HG03442 (cell line): Measurements from ENCODE around the gene LGALS9.

Source experiments
- ATAC-seq: cut with Tn5 transposase; IDR thresholded peaks from one replicate; pipeline ENCODE4 v1.9.1; 2021; ENCODE audit warnings: mild to moderate bottlenecking, moderate library complexity; ENCODE audit not compliant: unreplicated experiment

LGALS9 gene

DNA sequence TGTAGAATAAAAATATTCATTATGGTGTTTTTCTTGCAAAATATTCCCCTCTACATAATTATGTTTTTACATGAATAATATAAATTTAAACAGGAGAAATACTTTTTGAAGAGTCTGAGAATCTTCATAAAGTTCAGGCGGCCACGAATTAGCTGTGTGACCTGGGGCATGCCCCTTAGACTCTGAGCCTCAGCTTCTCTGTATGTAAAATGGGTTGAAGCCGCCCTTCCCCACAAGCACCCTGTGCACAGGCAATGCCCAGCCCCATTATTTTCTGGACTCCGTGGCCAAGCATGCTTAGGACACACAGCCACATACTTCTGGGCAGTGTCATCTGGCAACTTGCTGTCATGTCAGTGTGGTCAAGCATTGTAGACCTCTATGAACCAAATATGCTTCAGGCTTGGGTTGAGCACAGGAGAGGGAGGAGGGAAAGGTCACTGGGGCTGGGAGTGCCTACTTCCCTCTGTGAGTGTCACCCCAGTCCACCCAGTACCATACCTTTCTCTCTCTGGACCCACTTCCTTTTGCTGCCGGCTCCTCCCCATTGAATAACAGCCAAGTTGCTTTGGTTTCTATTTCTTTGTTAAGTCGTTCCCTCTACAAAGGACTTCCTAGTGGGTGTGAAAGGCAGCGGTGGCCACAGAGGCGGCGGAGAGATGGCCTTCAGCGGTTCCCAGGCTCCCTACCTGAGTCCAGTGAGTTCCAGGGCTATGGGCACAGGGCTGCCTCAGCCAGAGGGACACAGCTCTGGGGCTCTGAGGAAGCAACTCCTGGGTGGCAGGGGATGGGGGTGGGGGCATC lies at the start of gene LGALS9:
TSS of gene LGALS9 (plus strand) at position 582 of the 804 bp plus-strand sequence. CDS start at position 660, 78 bp downstream.
- ATAC-seq = peak; percentile 56

DNA sequence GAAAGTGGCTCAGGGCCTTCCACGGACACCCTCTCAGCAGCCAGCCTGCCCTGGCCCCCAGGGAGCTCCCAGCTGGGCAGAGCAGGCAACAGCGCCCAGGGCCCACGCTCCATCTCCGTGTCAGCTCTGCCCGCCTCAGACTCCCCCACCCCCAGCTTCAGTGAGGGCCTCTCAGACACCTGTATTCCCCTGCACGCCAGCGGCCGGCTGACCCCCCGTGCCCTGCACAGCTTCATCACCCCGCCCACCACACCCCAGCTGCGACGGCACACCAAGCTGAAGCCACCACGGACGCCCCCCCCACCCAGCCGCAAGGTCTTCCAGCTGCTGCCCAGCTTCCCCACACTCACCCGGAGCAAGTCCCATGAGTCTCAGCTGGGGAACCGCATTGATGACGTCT lies 48.3 kb upstream of the LGALS9 start:
- ATAC-seq = no peak

DNA sequence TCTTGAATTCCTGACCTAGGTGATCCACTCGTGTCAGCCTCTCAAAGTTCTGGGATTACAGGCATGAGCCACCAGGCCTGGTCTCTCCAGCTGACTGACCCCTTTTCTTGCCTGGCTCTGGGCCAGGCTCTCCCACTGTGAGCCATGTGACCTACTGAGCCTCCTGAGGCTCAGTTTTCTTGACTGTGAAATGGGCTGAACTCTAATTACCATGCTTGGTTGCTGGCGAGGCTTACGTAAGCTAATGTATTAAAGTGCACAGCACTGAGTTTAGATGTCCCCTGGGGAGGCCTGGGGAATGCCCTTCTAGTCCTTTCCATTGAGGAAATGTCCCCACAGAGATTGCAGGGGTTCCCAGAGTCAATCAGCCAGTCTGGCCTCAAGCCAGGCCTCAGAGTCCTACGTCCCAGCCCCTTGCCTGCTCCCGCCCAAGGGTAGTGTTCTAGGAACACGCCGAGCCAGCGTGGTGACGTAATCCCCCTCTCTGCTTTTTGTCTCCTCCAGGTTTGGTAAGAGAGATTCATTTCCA lies 45.8 kb upstream of the LGALS9 start:
- ATAC-seq = no peak

DNA sequence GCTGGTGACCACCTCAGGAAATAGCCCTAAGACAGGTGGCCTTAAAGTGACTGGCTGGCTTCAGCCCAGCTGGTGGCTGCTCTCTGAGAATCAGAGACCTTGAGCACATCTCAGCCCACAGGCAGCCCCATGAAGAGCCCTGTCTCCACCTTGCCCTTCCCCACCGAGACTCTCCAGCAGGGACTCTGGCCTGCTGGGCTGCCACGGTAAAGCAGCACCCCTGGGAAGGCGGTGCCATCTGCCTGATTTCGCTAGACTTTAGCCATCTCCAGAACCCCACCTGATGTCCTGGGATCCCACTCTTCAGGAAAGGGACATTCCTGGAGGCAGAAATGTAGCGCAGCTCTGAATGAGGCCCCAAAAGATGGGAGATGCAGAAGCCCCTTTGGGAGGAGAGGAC lies 45.2 kb upstream of the LGALS9 start:
- ATAC-seq = no peak

DNA sequence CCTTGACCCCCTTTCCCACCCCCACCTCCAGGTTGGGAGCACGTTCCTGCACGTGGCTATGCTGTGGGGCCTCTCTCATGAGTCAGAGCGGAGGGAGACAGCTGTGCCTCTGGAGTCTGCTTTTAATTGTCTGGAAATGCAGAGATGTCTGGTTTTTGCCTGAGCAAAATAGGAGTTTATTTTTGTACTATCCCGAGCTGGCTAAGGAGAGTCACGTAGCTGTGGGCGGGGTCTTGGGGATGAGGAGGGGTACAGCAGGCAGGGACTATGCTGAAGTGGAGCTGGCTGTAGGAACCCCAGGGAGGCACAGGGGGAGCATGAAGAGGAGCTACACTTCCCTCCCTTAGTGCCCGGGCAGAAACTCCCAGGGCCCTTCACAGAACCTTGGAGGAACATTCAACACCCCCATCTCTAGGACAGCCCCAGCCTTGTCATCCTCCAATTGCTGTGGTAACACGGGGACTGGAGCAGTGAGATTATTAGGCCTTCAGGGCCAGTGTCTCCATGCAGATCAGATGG lies 44.7 kb upstream of the LGALS9 start:
- no peak for ATAC-seq

DNA sequence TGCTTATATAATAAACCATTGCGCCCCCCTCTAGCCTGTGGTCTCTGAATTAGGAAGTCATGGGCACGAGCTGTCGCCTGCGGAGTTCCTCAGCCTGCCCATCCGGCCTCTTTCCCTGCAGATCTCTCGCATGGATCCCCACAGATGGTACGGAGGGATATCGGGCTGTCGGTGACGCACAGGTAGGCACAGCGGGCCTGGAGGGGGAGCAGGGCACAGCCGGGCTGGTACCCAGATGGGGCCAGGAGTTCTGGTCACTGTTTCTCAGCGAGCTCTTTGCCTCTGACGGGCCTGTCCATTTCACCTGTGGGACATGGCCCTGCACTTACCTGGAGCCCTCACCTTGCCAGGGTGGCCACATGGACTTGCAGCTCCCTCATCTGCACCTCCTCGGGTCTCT lies 42.6 kb upstream of the LGALS9 start:
- ATAC-seq = no peak

DNA sequence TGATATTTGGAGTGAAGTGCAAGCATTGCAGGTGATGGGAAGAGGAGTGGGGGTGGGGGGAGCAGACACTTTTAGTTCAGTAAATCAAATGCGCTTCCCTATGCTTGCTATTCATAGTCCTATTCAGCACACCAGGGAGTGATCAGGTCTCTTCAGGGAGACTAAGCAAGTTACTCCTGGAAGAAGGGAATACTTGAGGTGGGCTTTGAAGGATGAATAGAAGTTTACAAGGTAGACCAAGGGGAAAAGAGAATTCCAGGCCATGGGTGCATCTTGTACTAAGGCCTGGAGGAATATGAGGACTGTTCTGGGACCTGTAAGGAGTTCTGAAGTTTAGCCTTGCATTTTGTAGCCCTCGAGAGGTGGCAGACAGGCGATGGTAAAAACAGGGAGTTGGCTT lies 40.1 kb upstream of the LGALS9 start:
- ATAC-seq = no peak

DNA sequence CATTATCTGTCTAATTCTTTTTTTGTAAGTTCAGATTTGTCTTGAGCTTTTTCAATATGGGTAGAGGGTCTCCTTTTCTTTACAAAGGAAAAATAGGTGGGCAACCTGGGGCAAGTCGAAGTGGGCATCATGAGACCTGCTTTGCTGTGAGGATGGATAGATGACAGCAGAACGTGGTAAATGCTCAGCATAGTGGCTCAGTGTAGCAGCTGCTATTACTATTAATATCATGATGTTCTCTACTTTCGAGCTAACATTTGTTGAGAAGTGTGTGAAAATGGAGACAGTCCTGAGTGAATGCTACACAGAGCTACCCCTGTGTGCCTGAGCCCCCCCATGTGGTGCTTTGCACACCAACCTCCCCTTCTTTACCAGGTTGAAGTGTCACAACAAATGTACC lies 39.0 kb upstream of the LGALS9 start:
- no peak for ATAC-seq

DNA sequence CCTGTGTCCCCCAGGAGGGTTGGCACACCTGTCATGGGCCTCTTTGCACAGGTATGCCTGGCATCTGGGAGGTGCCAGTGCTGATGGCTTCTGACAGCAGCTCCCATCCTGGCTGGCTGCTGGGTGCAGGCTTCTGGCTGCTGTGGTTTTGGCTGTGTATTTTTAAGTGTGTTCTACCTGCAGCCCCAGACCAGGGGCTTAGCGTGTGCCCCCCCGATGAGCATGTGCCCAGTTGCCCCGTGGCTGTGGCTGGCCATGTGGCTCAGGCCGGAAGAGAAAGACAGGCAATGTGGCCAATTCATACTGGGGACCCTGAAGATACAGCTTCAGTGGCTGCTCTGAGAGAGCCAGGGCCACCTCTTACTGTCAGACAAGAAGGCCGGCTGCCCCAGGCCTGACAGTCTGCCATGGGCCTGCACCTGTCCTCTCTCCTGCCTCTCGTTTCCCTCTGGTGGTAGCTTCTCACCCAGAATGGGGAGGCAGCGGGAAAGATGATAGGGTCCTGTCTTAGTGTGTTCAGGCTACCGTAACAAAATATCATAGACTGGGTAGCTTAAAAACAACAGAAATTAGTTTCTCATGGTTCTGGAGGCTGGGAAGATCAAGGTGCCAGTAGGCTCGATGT lies 37.6 kb upstream of the LGALS9 start:
- ATAC-seq = no peak

DNA sequence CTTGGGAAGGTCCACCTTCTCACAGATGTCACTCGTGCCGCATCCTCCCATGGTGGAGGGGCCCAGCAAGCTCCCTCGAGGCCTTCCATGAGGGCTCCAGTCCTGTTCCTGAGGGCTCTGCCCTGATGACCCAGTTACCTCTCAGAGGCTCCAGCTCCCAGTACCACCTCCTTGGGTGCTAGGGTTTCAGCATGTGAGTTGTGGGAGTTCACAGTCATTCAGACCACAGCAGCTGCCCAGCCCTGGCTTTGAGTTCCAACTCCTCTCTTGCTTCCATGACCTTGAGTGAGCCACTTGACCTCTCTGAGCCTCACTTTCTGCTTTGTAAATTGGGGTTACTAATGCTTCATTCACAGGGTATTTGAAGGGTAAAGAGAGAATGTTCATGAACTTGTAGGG lies 37.1 kb upstream of the LGALS9 start:
- no peak for ATAC-seq

DNA sequence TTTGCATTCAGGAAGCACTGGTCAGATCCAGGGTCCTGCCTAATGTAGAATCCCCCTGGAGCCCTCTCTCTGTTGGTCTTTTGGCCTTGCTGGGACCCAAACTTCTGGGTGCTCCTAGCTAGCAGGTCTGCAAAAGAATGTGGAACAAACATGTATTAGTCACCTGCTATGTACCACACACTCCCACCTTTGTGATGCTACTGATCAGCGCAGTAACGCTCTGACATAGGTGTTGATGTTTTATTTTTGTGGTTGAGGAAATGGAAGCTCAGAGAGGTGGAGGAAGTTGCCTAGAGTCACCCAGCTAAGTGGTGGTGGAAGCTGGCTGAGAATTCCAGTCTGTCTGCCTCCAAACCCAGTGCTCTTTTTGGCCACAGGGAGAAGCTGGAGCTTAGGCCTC lies 35.8 kb upstream of the LGALS9 start:
- no peak for ATAC-seq

DNA sequence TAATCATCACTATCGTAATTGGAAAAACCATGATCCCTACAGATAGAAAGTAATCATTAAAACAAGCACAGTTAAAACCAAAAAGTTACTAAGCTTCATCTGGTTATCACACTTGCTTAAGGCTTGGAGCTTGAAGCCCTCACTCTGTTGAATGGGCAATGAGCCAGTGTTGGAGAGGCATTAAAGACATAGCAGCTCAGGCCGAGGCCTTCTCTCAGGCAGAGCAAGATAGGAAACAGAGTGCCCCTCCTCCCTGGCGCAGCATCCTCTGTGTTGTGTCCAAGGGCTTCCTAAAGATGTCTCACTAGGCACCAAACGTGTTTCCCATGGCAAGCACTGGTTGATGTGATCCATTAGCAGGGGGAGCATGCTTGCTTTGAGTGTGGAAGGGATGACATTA lies 34.9 kb upstream of the LGALS9 start:
- ATAC-seq = no peak

DNA sequence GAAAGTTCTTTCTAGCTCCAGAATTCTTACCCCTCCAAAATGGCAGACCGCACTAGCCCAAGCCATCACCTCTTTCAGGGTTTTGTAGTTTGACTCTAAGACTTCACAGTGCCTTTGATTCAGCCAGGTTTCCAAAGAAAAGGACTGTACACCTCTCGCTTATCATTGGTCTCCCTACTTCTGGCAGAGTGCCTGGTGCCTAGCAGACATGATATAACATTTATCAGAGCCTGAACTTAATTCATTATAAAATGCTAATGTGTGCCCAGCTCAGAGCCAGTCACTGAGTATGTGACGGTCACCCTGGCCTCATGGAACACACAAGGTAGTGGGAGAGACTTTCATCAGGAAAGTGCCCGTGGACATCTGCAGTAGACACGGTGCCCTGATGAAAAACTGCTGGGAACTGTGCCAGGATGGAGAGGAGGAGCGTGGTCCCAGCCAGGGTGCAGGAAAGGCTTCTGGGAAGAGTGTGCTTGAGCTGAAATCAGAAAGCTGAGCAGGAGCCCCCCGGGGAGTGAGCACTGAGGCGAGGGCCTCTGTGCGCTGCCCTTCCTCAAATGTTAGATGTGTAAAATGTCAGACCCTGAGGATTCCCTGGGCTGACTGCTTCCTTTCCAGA lies 34.3 kb upstream of the LGALS9 start:
- no peak for ATAC-seq

DNA sequence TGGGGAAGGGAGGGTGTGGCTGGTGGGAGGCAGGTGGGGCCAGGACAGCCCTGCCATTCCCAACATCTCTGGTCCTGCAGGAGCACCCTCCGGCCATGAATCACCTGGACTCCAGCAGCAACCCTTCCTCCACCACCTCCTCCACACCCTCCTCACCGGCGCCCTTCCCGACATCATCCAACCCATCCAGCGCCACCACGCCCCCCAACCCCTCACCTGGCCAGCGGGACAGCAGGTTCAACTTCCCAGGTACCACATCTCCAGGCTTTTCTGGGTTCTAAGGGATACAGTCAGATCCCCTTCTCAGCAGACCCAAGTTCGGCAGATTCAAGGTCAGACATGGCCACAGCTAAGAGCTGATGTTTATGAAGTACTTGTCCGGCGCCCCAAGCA lies 33.8 kb upstream of the LGALS9 start:
- ATAC-seq = no peak

DNA sequence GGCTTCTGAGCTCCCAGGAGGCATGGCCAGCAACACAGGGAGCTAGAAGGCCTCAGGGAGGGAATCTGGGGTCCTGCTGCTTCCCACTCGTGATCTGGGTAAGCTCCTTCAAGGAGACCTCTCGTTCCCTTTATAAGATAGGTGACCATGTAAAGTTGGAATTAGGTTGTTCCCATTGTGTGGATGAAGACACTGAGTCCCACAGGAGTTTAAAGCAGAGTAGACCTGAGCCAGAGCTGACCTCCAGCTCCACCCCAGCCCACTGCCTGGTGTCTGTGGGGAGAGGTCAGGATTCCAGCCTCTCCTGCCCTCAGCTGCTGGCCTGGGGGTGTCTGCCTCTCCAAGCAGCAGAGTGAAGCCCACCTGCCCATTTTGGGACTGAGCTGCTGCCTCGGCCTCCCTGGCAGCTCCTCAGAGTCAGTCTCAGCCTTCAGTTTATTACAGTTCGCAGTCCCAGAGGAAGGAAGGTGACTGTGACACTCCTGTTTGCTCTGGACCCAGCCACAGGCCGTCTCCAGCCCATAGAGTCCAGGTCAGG lies 33.1 kb upstream of the LGALS9 start:
- ATAC-seq = no peak

DNA sequence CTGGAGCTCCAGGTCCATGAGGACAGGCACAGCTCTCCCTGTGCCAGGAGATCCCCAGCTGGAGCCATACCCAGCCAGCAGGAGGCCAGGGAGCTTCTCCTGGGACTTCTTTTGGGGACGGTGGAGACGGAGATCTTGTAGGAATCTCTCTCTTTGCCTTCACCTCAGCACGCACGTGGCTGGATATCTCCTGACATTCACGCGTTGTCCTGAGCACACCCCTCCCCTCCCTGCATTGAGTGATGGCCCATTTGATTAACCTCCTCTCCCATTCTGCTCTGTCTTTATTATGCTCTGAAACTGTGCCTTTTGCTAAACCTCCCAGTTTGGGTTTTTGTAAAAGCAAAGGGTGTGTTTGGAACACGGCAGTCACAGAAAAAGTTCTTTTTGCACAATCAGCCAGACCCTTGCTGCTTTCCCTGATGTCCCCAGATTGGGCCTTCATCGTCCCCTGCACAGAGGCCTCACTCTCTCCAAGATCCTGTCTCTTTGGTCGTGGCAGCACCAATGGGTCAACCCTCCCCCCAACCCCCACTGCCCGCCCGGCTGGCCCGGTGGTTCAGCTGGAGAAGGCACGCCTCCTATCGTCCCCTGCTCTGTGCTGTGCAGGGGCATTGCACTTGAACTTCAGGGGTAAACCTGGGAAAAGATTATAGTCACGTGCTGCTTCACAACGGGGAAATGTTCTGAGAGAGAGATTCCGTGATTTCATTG lies 32.5 kb upstream of the LGALS9 start:
- ATAC-seq = no peak

DNA sequence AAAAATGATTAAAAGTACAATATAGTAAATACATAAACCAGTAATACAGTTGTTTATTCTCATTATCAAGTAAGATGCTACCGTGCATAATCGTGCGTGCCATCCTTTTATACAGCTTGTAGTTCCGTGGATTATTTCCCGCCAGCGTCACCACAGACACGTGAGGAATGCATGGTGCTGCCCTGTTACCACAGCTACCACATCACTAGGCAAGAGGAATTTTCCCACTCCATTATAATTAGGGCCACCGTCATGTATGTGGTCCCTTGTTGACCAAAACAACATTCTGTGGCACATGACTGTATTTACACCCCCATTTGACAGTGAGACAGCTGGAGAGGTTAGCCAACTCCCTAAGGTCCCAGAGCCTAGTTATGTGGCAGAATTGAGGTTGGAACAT lies 30.5 kb upstream of the LGALS9 start:
- ATAC-seq = no peak

DNA sequence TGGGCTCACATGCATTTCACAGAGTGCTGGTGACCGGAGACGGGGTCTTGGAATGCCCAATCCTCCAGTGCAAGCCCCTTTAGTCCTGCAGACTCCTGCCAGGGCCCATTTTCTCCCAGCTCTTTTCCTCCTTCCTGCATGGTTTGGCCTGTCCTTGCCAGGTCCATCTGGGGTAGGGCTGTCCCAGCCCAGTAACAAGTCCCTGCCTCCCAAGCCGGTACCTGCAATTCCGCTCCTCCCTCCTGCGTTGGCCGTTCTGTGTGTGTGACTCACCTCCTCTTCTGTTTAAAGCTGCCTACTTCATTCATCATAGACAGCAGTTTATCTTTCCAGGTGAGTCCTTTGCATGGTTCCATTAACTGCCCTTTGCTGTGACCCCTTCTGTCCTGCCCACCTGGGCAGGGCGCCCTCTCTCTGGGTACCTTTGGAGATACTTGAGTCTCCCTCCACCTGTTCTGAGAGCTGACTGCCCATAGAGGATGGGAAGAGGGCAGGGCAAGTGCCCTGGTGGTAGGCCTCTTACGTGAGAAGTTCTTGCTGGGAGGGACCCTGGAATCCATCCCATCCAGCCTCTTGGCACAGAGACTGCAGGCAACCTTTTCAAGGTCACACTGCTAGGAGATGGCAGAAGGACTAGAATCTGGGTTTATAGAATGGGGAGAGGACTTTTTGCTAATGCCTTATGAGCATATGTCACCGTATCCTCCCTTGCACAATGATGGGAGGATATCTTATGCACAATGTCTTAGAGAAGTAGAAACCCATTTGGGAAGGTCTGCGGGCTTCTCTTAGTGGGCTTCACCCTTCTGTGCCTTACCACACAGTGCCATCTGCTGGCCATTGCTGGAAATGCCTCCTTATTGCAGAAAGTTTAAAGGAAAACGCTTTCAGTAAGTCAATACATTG lies 29.7 kb upstream of the LGALS9 start:
- ATAC-seq = no peak

DNA sequence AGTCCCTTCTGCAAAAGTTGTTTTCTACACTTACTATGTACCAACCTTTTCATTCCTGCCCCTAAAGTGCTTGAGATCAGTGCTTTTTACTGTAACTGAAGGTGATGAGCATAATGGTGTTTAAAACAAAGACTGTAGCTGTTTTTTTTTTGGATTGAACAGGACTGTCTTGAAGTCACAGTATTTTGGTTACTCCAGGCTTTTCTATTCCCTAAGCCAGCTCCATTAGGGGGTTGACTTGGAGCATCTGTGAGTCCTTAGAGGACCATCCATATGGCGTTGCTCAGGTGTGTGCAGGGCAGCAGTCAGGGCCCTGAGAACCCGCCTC lies 29.0 kb upstream of the LGALS9 start:
- ATAC-seq = no peak
